GM19099 (cell line): ENCODE results near the gene EGFL7.

Experiments
- POLR2A ChIP-seq: IDR thresholded peaks from 3 replicates; pipeline ENCODE4 v1.6.1; 2011; ENCODE audit warnings: low read depth; ENCODE audit not compliant: insufficient read length; ENCODE audit errors: extremely low read depth

Gene EGFL7

GRCh38 chr9:136621019-136621733 lies 41.5 kb upstream of the EGFL7 start:
- TF ChIP-seq POLR2A = no peak

GRCh38 chr9:136621734-136622093 lies 41.0 kb upstream of the EGFL7 start:
- TF ChIP-seq POLR2A = no peak

GRCh38 chr9:136622538-136622948 lies 40.2 kb upstream of the EGFL7 start:
- no peak for TF ChIP-seq POLR2A

- no peak for TF ChIP-seq POLR2A
Measured at GRCh38 chr9:136623016-136623841, 39.5 kb upstream of the EGFL7 start.

- no peak for TF ChIP-seq POLR2A
Measured at GRCh38 chr9:136623842-136624183, 38.9 kb upstream of the EGFL7 start.

GRCh38 chr9:136624184-136624951 lies 38.3 kb upstream of the EGFL7 start:
- TF ChIP-seq POLR2A = no peak

- TF ChIP-seq POLR2A = no peak
Measured at GRCh38 chr9:136625101-136626065, 37.3 kb upstream of the EGFL7 start.

GRCh38 chr9:136626066-136626725 lies 36.5 kb upstream of the EGFL7 start:
- no peak for TF ChIP-seq POLR2A

- TF ChIP-seq POLR2A = no peak
Measured at GRCh38 chr9:136626740-136627642, 35.7 kb upstream of the EGFL7 start.

GRCh38 chr9:136627703-136628102 lies 35.0 kb upstream of the EGFL7 start:
- TF ChIP-seq POLR2A = no peak

- no peak for TF ChIP-seq POLR2A
Measured at GRCh38 chr9:136628268-136628667, 34.4 kb upstream of the EGFL7 start.

GRCh38 chr9:136629001-136629878 lies 33.5 kb upstream of the EGFL7 start:
- TF ChIP-seq POLR2A = no peak
